HG03025 (cell line): ENCODE measurements around the gene DDX1.

Experiments used
- ATAC-seq: cut with Tn5 transposase; IDR thresholded peaks from one replicate; pipeline ENCODE4 v1.9.1; 2021; ENCODE audit warnings: mild to moderate bottlenecking, moderate library complexity; ENCODE audit not compliant: unreplicated experiment, low FRiP score

The DDX1 gene

GRCh38 chr2:15561574-15562344 is 29.9 kb upstream of the DDX1 start:
- peak; percentile 30 for ATAC-seq

- ATAC-seq, result no peak
These were observed 29.2 kb upstream of the DDX1 start for GRCh38 chr2:15562354-15563031.

- ATAC-seq, result no peak
These were observed 28.2 kb upstream of the DDX1 start for GRCh38 chr2:15563227-15564100.

- no peak for ATAC-seq
These were observed 26.3 kb upstream of the DDX1 start for GRCh38 chr2:15565392-15565791.

GRCh38 chr2:15565994-15566671 is 25.5 kb upstream of the DDX1 start:
- no peak for ATAC-seq

- no peak for ATAC-seq
These were observed 24.8 kb upstream of the DDX1 start for GRCh38 chr2:15566912-15567311.

- ATAC-seq, result no peak
These were observed 22.8 kb upstream of the DDX1 start for GRCh38 chr2:15568874-15569273.

- ATAC-seq, result no peak
These were observed 21.6 kb upstream of the DDX1 start for GRCh38 chr2:15570104-15570503.

GRCh38 chr2:15571729-15572128 is 19.9 kb upstream of the DDX1 start:
- ATAC-seq, result no peak

- ATAC-seq, result peak; percentile 96
These were observed 14.5 kb upstream of the DDX1 start for GRCh38 chr2:15577071-15577735.

GRCh38 chr2:15579641-15580040 is 12.0 kb upstream of the DDX1 start:
- ATAC-seq, result no peak

- no peak for ATAC-seq
These were observed 11.2 kb upstream of the DDX1 start for GRCh38 chr2:15580451-15580850.

GRCh38 chr2:15582710-15583357 is 8.8 kb upstream of the DDX1 start:
- no peak for ATAC-seq

- no peak for ATAC-seq
These were observed 7.8 kb upstream of the DDX1 start for GRCh38 chr2:15583826-15584225.

GRCh38 chr2:15584316-15584715 is 7.4 kb upstream of the DDX1 start:
- ATAC-seq, result no peak

- ATAC-seq, result no peak
These were observed 6.8 kb upstream of the DDX1 start for GRCh38 chr2:15584767-15585469.

GRCh38 chr2:15588329-15588919 is 3.2 kb upstream of the DDX1 start:
- no peak for ATAC-seq

GRCh38 chr2:15591373-15591691 is 336 bp upstream of the DDX1 start:
- ATAC-seq, result no peak

- no peak for ATAC-seq
These were observed 1.6 kb downstream of the DDX1 start for GRCh38 chr2:15593327-15593705.
